ENCODE measurements around the gene SLC25A21. TPM values are rescaled to one million over a fixed set of nuclear protein-coding genes. Genes with fewer than 3 reads are reported as not detected.

SLC25A21 gene
- total and polyA plus RNA-seq, 2 of the 13 experiments (the other 11 are each of a cell fraction or from before 2014, with no cell fraction given), result 1.9 to 2.9 TPM

GRCh38 chr14:36658123-36659009, 514.0 kb downstream of the SLC25A21 start (continued):
- TF ChIP-seq ZNF878 (CRISPR knock-in tag; IDR thresholded peaks at IDR 0.05), result no peak
- peak; percentile 60; the same call in 1 of the 2 replicates for TF ChIP-seq ZBTB7A (CRISPR knock-in tag; IDR thresholded peaks at IDR 0.05)
- TF ChIP-seq RXRB (CRISPR knock-in tag; IDR thresholded peaks at IDR 0.05; ENCODE audit: borderline replicate concordance), result no peak
- TF ChIP-seq REST (IDR thresholded peaks at IDR 0.05; ENCODE audit: borderline replicate concordance in 1 of 2, low read depth in 1 of 2, low read length in 2 of 2), result no peak
- no peak for TF ChIP-seq KDM5A (IDR thresholded peaks at IDR 0.05; ENCODE audit: borderline replicate concordance, low read length)
- no peak for TF ChIP-seq ZEB1 (IDR thresholded peaks at IDR 0.05; ENCODE audit: insufficient replicate concordance, low read depth)
- TF ChIP-seq HOMEZ (CRISPR knock-in tag; IDR thresholded peaks at IDR 0.05; ENCODE audit: low read depth), result no peak
- no peak for TF ChIP-seq LCORL (IDR thresholded peaks at IDR 0.05)
- no peak for TF ChIP-seq LCORL (CRISPR knock-in tag; IDR thresholded peaks at IDR 0.05)
- no peak for TF ChIP-seq SKI (IDR thresholded peaks at IDR 0.05; ENCODE audit: partially characterized antibody)
- TF ChIP-seq MNT (IDR thresholded peaks at IDR 0.05), result no peak
- TF ChIP-seq CBX2 (IDR thresholded peaks at IDR 0.05; ENCODE audit: low read depth, low read length), result 0 out of 2 replicates have a peak, but pooled peaks have one; percentile 8
- no peak for TF ChIP-seq CBX2 (CRISPR knock-in tag; IDR thresholded peaks at IDR 0.05; ENCODE audit: low read depth)
- no peak for TF ChIP-seq BRCA1 (CRISPR knock-in tag; IDR thresholded peaks at IDR 0.05)
- TF ChIP-seq KLF6 (CRISPR knock-in tag; IDR thresholded peaks at IDR 0.05), result no peak
- no peak for TF ChIP-seq USF2 (IDR thresholded peaks at IDR 0.05; ENCODE audit: low read depth, low read length)
- TF ChIP-seq USF2 (CRISPR knock-in tag; IDR thresholded peaks at IDR 0.05; ENCODE audit: borderline replicate concordance), result no peak
